Erythroblast (primary cell): ENCODE results near the gene ARHGEF28.
A peak's percentile ranks its signal among the peaks of the same experiment; 100 is the strongest.

Experiments
- DNase-seq, 2 experiments: peaks; one replicate each; lab custom pipeline; 2025; lab: John Stamatoyannopoulos, UW
- GATA1 ChIP-seq: IDR thresholded peaks from 2 replicates; pipeline ENCODE4 v1.6.1; 2011; ENCODE audit warnings: low read depth, mild to moderate bottlenecking, control low read depth, low read length, moderate library complexity
- POLR2A ChIP-seq: IDR thresholded peaks from 2 replicates; pipeline ENCODE4 v1.6.1; 2011; ENCODE audit warnings: mild to moderate bottlenecking, low read length

The ARHGEF28 gene

GRCh38 chr5:73792687-73793320 is 166.8 kb downstream of the ARHGEF28 start:
- peak; percentile 67 to 81 for DNase-seq
- TF ChIP-seq POLR2A = no peak
- TF ChIP-seq GATA1 = no peak

- no peak for TF ChIP-seq GATA1
- no peak for TF ChIP-seq POLR2A
- no peak for DNase-seq
These were observed 167.9 kb downstream of the ARHGEF28 start for GRCh38 chr5:73793911-73794310.

GRCh38 chr5:73796164-73797131 is 170.5 kb downstream of the ARHGEF28 start:
- no peak for TF ChIP-seq POLR2A
- no peak for TF ChIP-seq GATA1
- DNase-seq = peak; percentile 6

- TF ChIP-seq POLR2A = no peak
- no peak for TF ChIP-seq GATA1
- DNase-seq = no peak
These were observed 171.1 kb downstream of the ARHGEF28 start for GRCh38 chr5:73797132-73797510.

- TF ChIP-seq POLR2A (no peak), GATA1 (no peak)
- no peak for DNase-seq
These were observed 173.5 kb downstream of the ARHGEF28 start for GRCh38 chr5:73799401-73799972.

- TF ChIP-seq GATA1 = no peak
- TF ChIP-seq POLR2A = no peak
- no peak for DNase-seq
These were observed 175.7 kb downstream of the ARHGEF28 start for GRCh38 chr5:73801686-73802085.

- peak; percentile 73 to 92 for DNase-seq
- TF ChIP-seq GATA1 (peak; percentile 13), POLR2A (no peak)
These were observed 179.5 kb downstream of the ARHGEF28 start for GRCh38 chr5:73805449-73805848.

- TF ChIP-seq POLR2A (no peak), GATA1 (no peak)
- no peak for DNase-seq
These were observed 182.9 kb downstream of the ARHGEF28 start for GRCh38 chr5:73808911-73809310.

GRCh38 chr5:73810429-73810828 is 184.4 kb downstream of the ARHGEF28 start:
- no peak for DNase-seq
- TF ChIP-seq GATA1 (no peak), POLR2A (no peak)

- no peak for DNase-seq
- TF ChIP-seq GATA1 (no peak), POLR2A (no peak)
These were observed 186.5 kb downstream of the ARHGEF28 start for GRCh38 chr5:73812457-73812856.

- TF ChIP-seq POLR2A = no peak
- TF ChIP-seq GATA1 = no peak
- DNase-seq = no peak
These were observed 187.1 kb downstream of the ARHGEF28 start for GRCh38 chr5:73812962-73813588.

GRCh38 chr5:73814233-73814846 is 188.3 kb downstream of the ARHGEF28 start:
- TF ChIP-seq GATA1 (no peak), POLR2A (no peak)
- DNase-seq = no peak

- no peak for DNase-seq
These were observed 189.6 kb downstream of the ARHGEF28 start for GRCh38 chr5:73815631-73816030.

More at GRCh38 chr5:73815631-73816030, 189.6 kb downstream of the ARHGEF28 start:
- no peak for TF ChIP-seq GATA1
- no peak for TF ChIP-seq POLR2A
